ENCODE results near the gene HMGN2. TPM values are rescaled to one million over a fixed set of nuclear protein-coding genes. Genes with fewer than 3 reads are reported as not detected.

The HMGN2 gene
- total RNA-seq, 1 experiment from 2014 or later = 888 TPM

DNA sequence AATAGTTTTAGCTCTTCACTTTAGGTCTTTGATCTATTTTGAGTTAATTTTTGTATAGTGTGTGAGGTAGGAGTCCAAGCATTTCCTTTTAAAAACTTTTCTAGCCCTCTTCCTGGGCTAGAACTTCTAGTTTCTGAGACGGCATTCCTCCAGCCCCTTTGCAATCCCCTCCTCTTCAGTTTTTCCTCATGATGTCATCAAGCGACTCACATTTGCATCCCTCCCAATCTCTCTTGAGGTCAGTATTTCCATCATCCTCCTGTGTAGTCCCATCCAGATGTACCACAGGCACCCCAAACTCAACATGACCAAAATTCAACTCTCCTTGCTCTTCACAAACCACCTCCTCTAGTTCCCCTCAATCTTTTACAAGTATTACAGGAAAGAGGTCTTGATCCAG is 10.7 kb downstream of the HMGN2 start:
- CTCF ChIA-PET = no interaction called here
- POLR2A ChIA-PET (ENCODE audit: unreplicated experiment) = no interaction called here
- no TSS peak for BruUV-seq (replicated peaks)
- Histone ChIP-seq H3K9me2 (replicated peaks; ENCODE audit: low read length) (no peaks in the 10 kb centered on the region), H3K27ac (ENCODE audit: low read length) (no peak overlapping the region), H3K9me3 (ENCODE audit: low read length) (no peaks in the 10 kb centered on the region), H3K4me1 (ENCODE audit: insufficient read depth, low read length) (no peaks in the 10 kb centered on the region), H3K36me3 (ENCODE audit: low read depth, low read length) (peaks cover 5% of the 10 kb centered on the region; the same call in 1 of the 2 replicates), H3K4me2 (ENCODE audit: low read length) (no peak overlapping the region), H3K4me3 (ENCODE audit: low read length) (no peak overlapping the region), H3K27me3 (ENCODE audit: low read length) (no peaks in the 10 kb centered on the region), H3F3A (ENCODE audit: low read length, unreplicated experiment) (no peaks in the 10 kb centered on the region), H4K20me1 (ENCODE audit: low read length) (no peaks in the 10 kb centered on the region), H3K9ac (ENCODE audit: low read length) (no peak overlapping the region), H2AFZ (ENCODE audit: low read length) (no peak overlapping the region), H3K79me2 (ENCODE audit: low read length) (no peaks in the 10 kb centered on the region)
- no peak for DNase-seq
- no peak for ATAC-seq
- TF ChIP-seq, protein P1, sequence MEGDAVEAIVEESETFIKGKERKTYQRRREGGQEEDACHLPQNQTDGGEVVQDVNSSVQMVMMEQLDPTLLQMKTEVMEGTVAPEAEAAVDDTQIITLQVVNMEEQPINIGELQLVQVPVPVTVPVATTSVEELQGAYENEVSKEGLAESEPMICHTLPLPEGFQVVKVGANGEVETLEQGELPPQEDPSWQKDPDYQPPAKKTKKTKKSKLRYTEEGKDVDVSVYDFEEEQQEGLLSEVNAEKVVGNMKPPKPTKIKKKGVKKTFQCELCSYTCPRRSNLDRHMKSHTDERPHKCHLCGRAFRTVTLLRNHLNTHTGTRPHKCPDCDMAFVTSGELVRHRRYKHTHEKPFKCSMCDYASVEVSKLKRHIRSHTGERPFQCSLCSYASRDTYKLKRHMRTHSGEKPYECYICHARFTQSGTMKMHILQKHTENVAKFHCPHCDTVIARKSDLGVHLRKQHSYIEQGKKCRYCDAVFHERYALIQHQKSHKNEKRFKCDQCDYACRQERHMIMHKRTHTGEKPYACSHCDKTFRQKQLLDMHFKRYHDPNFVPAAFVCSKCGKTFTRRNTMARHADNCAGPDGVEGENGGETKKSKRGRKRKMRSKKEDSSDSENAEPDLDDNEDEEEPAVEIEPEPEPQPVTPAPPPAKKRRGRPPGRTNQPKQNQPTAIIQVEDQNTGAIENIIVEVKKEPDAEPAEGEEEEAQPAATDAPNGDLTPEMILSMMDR (conservative IDR thresholded peaks at IDR 0.05; ENCODE audit: low read depth, low read length) = no peak
- TF ChIP-seq EZH2phosphoT487 (IDR thresholded peaks at IDR 0.05; ENCODE audit: borderline replicate concordance, low read length) = no peak
- no peak for TF ChIP-seq EZH2 (IDR thresholded peaks at IDR 0.05; ENCODE audit: low read length, unreplicated experiment)
- intact Hi-C loops (cut with micrococcal nuclease) = no loop called here

- intact Hi-C loops (cut with micrococcal nuclease) = no loop called here
- no peaks in the 10 kb centered on the region for H4K20me1 ChIP-seq (ENCODE audit: low read length)
- no peak overlapping the region for H3K27ac ChIP-seq (ENCODE audit: low read length)
- no peak overlapping the region for H3K4me3 ChIP-seq (ENCODE audit: low read length)
- no peaks in the 10 kb centered on the region for H3F3A ChIP-seq (ENCODE audit: low read length, unreplicated experiment)
- no peak overlapping the region for H3K4me2 ChIP-seq (ENCODE audit: low read length)
- H3K9me2 ChIP-seq (replicated peaks; ENCODE audit: low read length) = no peaks in the 10 kb centered on the region
- H3K27me3 ChIP-seq (ENCODE audit: low read length) = no peaks in the 10 kb centered on the region
- BruUV-seq (replicated peaks) = no TSS peak
- ATAC-seq (no peak), DNase-seq (no peak)
- no peaks in the 10 kb centered on the region for H3K4me1 ChIP-seq (ENCODE audit: insufficient read depth, low read length)
- no peaks in the 10 kb centered on the region for H3K79me2 ChIP-seq (ENCODE audit: low read length)
- CTCF ChIA-PET = no interaction called here
- POLR2A ChIA-PET (ENCODE audit: unreplicated experiment) = no interaction called here
- TF ChIP-seq EZH2 (IDR thresholded peaks at IDR 0.05; ENCODE audit: low read length, unreplicated experiment) = no peak
- TF ChIP-seq EZH2phosphoT487 (IDR thresholded peaks at IDR 0.05; ENCODE audit: borderline replicate concordance, low read length) = no peak
- TF ChIP-seq, protein P1 (conservative IDR thresholded peaks at IDR 0.05; ENCODE audit: low read depth, low read length) = no peak
- H2AFZ ChIP-seq (ENCODE audit: low read length) = no peak overlapping the region
- no peak overlapping the region for H3K9ac ChIP-seq (ENCODE audit: low read length)
- no peaks in the 10 kb centered on the region for H3K9me3 ChIP-seq (ENCODE audit: low read length)
- H3K36me3 ChIP-seq (ENCODE audit: low read depth, low read length) = peaks cover 3% of the 10 kb centered on the region; the same call in 1 of the 2 replicates
Measured at GRCh38 chr1:26483980-26484379, 11.7 kb downstream of the HMGN2 start.

DNA sequence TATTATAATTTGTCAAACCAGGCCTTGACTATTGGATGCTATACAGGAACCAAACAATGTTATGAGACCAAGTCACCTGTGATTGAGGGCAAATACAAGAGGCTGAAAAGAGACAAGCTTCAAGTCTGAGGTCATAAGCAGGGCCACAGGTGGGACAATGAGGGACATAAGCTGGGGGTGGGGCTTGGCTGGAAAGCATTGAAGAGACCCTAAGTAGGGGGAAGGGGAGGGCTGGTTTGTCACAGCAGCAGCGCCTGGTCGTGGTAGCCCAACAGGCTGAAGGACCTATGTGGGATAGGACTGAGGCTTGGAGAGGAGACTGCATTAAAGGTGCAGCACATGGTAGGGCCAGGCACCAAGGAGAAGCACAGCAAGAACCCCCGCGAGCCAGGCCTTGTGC is 17.9 kb downstream of the HMGN2 start:
- BruUV-seq (replicated peaks) = no TSS peak
- no peak overlapping the region for H2AFZ ChIP-seq (ENCODE audit: low read length)
- no peaks in the 10 kb centered on the region for H3K36me3 ChIP-seq (ENCODE audit: low read depth, low read length)
- ChIA-PET POLR2A (ENCODE audit: unreplicated experiment) (no interaction called here), CTCF (no interaction called here)
- no peaks in the 10 kb centered on the region for H3K27me3 ChIP-seq (ENCODE audit: low read length)
- H3K27ac ChIP-seq (ENCODE audit: low read length) = no peak overlapping the region
- no peak overlapping the region for H3K9ac ChIP-seq (ENCODE audit: low read length)
- H3K4me3 ChIP-seq (ENCODE audit: low read length) = no peak overlapping the region
- no peak for DNase-seq
- no peaks in the 10 kb centered on the region for H3K9me2 ChIP-seq (replicated peaks; ENCODE audit: low read length)
- no peaks in the 10 kb centered on the region for H3K9me3 ChIP-seq (ENCODE audit: low read length)
- intact Hi-C loops (cut with micrococcal nuclease) = no loop called here
- H4K20me1 ChIP-seq (ENCODE audit: low read length) = no peaks in the 10 kb centered on the region
- no peaks in the 10 kb centered on the region for H3K79me2 ChIP-seq (ENCODE audit: low read length)
- TF ChIP-seq, protein P1 (conservative IDR thresholded peaks at IDR 0.05; ENCODE audit: low read depth, low read length) = no peak
- TF ChIP-seq EZH2phosphoT487 (IDR thresholded peaks at IDR 0.05; ENCODE audit: borderline replicate concordance, low read length) (no peak), EZH2 (IDR thresholded peaks at IDR 0.05; ENCODE audit: low read length, unreplicated experiment) (no peak)
- no peaks in the 10 kb centered on the region for H3K4me1 ChIP-seq (ENCODE audit: insufficient read depth, low read length)
- no peaks in the 10 kb centered on the region for H3F3A ChIP-seq (ENCODE audit: low read length, unreplicated experiment)
- no peak for ATAC-seq
- no peak overlapping the region for H3K4me2 ChIP-seq (ENCODE audit: low read length)

All from PC-3 (cell line).